Loucy (cell line): ENCODE measurements around the gene AIMP1.

Source experiments
- H2AFZ ChIP-seq: fragments of 200-600 bp; sonication (generic); 2 replicates; pipeline ENCODE4 v1.6.0; 2016; ENCODE audit warnings: antibody characterized with exemption, mild to moderate bottlenecking, low read length, moderate library complexity
- H3F3A ChIP-seq: fragments of 200-600 bp; 2 replicates; pipeline ENCODE4 v1.6.0; 2016; ENCODE audit warnings: antibody characterized with exemption, low read depth, mild to moderate bottlenecking
- H3K27me3 ChIP-seq: fragments of 200-600 bp; sonication (generic); 2 replicates; pipeline ENCODE4 v1.6.1; 2014; ENCODE audit warnings: low read length, mild to moderate bottlenecking; ENCODE audit not compliant: insufficient read depth, poor library complexity, severe bottlenecking
- H3K36me3 ChIP-seq: fragments of 200-600 bp; sonication (generic); 2 replicates; pipeline ENCODE4 v1.6.1; 2016; ENCODE audit warnings: low read length; ENCODE audit not compliant: insufficient read depth
- H3K4me1 ChIP-seq: fragments of 200-600 bp; sonication (generic); 2 replicates; pipeline ENCODE4 v1.5.1; 2014; ENCODE audit warnings: low read length, mild to moderate bottlenecking; ENCODE audit not compliant: insufficient read depth, poor library complexity, severe bottlenecking
- H3K4me2 ChIP-seq: fragments of 200-600 bp; sonication (generic); 2 replicates; pipeline ENCODE4 v1.6.0; 2014; ENCODE audit warnings: antibody characterized with exemption, low read length, low read depth, mild to moderate bottlenecking; ENCODE audit not compliant: poor library complexity, severe bottlenecking
- H3K4me3 ChIP-seq: fragments of 200-600 bp; sonication (generic); 2 replicates; pipeline ENCODE4 v1.5.1; 2014; ENCODE audit warnings: low read length, mild to moderate bottlenecking, mixed read lengths; ENCODE audit not compliant: poor library complexity, severe bottlenecking
- H3K79me2 ChIP-seq: fragments of 200-600 bp; sonication (generic); 2 replicates; pipeline ENCODE4 v1.6.1; 2014; ENCODE audit warnings: low read length; ENCODE audit not compliant: insufficient read depth
- H3K9ac ChIP-seq: fragments of 200-600 bp; sonication (generic); 2 replicates; pipeline ENCODE4 v1.6.0; 2014; ENCODE audit warnings: mild to moderate bottlenecking, low read depth, low read length, moderate library complexity; ENCODE audit not compliant: poor library complexity, severe bottlenecking
- H3K9me2 ChIP-seq: fragments of 200-600 bp; sonication (generic); replicated peaks from 2 replicates; pipeline ENCODE4 v1.6.1; 2016; ENCODE audit warnings: low read depth, low read length, mixed read lengths
- H3K9me3 ChIP-seq: fragments of 200-600 bp; sonication (generic); 2 replicates; pipeline ENCODE4 v1.6.1; 2014; ENCODE audit warnings: mild to moderate bottlenecking, antibody characterized with exemption, low read length, low read depth; ENCODE audit not compliant: insufficient read depth
- H4K20me1 ChIP-seq: fragments of 200-600 bp; sonication (generic); 2 replicates; pipeline ENCODE4 v1.6.0; 2014; ENCODE audit warnings: antibody characterized with exemption, low read length, mild to moderate bottlenecking; ENCODE audit not compliant: insufficient read depth, poor library complexity, severe bottlenecking
- CTCF ChIP-seq: fragments of 200-600 bp; sonication (generic); conservative IDR thresholded peaks from 2 replicates; pipeline ENCODE4 v1.5.1; 2014; ENCODE audit warnings: mild to moderate bottlenecking, antibody characterized with exemption, low read length
- EZH2phosphoT487 ChIP-seq: fragments of 200-600 bp; IDR thresholded peaks from 2 replicates; pipeline ENCODE4 v1.6.1; 2018; ENCODE audit warnings: antibody characterized with exemption, mild to moderate bottlenecking, moderate library complexity, borderline replicate concordance

The AIMP1 gene

GRCh38 chr4:106270736-106271135 lies 45.6 kb upstream of the AIMP1 start:
- Histone ChIP-seq H3K9ac (no peak overlapping the region), H3K36me3 (no peaks in the 10 kb centered on the region), H3K4me1 (peaks cover 10% of the 10 kb centered on the region), H3K4me2 (no peak overlapping the region), H3K27me3 (no peaks in the 10 kb centered on the region), H2AFZ (no peak overlapping the region), H3K9me3 (no peaks in the 10 kb centered on the region), H3F3A (no peaks in the 10 kb centered on the region), H4K20me1 (no peaks in the 10 kb centered on the region), H3K79me2 (no peaks in the 10 kb centered on the region; the same call in 1 of the 2 replicates), H3K4me3 (no peak overlapping the region), H3K9me2 (no peaks in the 10 kb centered on the region)
- TF ChIP-seq EZH2phosphoT487 (no peak), CTCF (no peak)

GRCh38 chr4:106273831-106274230 lies 42.5 kb upstream of the AIMP1 start:
- H3K27me3 ChIP-seq, result no peaks in the 10 kb centered on the region
- peak overlapping the region; percentile 29 for H3K4me2 ChIP-seq
- H3K79me2 ChIP-seq, result no peaks in the 10 kb centered on the region; the same call in 1 of the 2 replicates
- no peak overlapping the region for H3K4me3 ChIP-seq
- no peaks in the 10 kb centered on the region for H3K9me2 ChIP-seq
- H3K9me3 ChIP-seq, result no peaks in the 10 kb centered on the region
- no peak overlapping the region for H2AFZ ChIP-seq
- H3K36me3 ChIP-seq, result no peaks in the 10 kb centered on the region
- H4K20me1 ChIP-seq, result no peaks in the 10 kb centered on the region
- no peak overlapping the region for H3K9ac ChIP-seq
- no peaks in the 10 kb centered on the region for H3F3A ChIP-seq
- no peak for TF ChIP-seq EZH2phosphoT487
- peaks cover 10% of the 10 kb centered on the region for H3K4me1 ChIP-seq

GRCh38 chr4:106277140-106277675 lies 39.1 kb upstream of the AIMP1 start:
- no peak overlapping the region for H3K9ac ChIP-seq
- H3K27me3 ChIP-seq, result no peaks in the 10 kb centered on the region
- no peaks in the 10 kb centered on the region for H3K36me3 ChIP-seq
- peaks cover 10% of the 10 kb centered on the region for H3K4me1 ChIP-seq
- no peak overlapping the region for H3K4me3 ChIP-seq
- no peaks in the 10 kb centered on the region for H3K79me2 ChIP-seq
- no peaks in the 10 kb centered on the region for H3F3A ChIP-seq
- no peak overlapping the region for H2AFZ ChIP-seq
- no peaks in the 10 kb centered on the region for H3K9me3 ChIP-seq
- no peak overlapping the region for H3K4me2 ChIP-seq
- no peaks in the 10 kb centered on the region for H4K20me1 ChIP-seq
- TF ChIP-seq CTCF (no peak), EZH2phosphoT487 (no peak)
- no peaks in the 10 kb centered on the region for H3K9me2 ChIP-seq

- H3K27me3 ChIP-seq, result no peaks in the 10 kb centered on the region
- H3K4me3 ChIP-seq, result no peak overlapping the region
- no peak overlapping the region for H3K9ac ChIP-seq
- H3K4me1 ChIP-seq, result no peaks in the 10 kb centered on the region
- no peaks in the 10 kb centered on the region for H3K79me2 ChIP-seq
- H3K9me3 ChIP-seq, result no peaks in the 10 kb centered on the region
- no peak overlapping the region for H3K4me2 ChIP-seq
- H4K20me1 ChIP-seq, result no peaks in the 10 kb centered on the region
- H3K36me3 ChIP-seq, result no peaks in the 10 kb centered on the region; the same call in 1 of the 2 replicates
- H3K9me2 ChIP-seq, result no peaks in the 10 kb centered on the region
- H2AFZ ChIP-seq, result no peak overlapping the region
- no peaks in the 10 kb centered on the region for H3F3A ChIP-seq
- TF ChIP-seq CTCF, result no peak
- TF ChIP-seq EZH2phosphoT487, result no peak
Measured at GRCh38 chr4:106284227-106284626, 32.1 kb upstream of the AIMP1 start.
